Neural progenitor cell (in vitro differentiated cells): ENCODE results near the gene ENAH. TPM values are rescaled to one million over a fixed set of nuclear protein-coding genes. Genes with fewer than 3 reads are reported as not detected.
"Not testable (repeated sequence)": the region's sequence is repeated elsewhere in the genome, so short reads cannot be mapped to it uniquely, and the experiment has no call there.

Experiments
- DNase-seq: peaks from one replicate; pipeline ENCODE4 v3.0.0-alpha.2; 2016; ENCODE audit warnings: low spot score
- H2AFZ ChIP-seq: fragments of 200-600 bp; sonication (generic); replicated peaks from 2 replicates; pipeline ENCODE4 v1.6.1; 2016; ENCODE audit warnings: antibody characterized with exemption
- H3F3A ChIP-seq: fragments of 200-600 bp; sonication (generic); 2 replicates; pipeline ENCODE4 v1.6.1; 2016; ENCODE audit warnings: antibody characterized with exemption, low read depth
- H3K27ac ChIP-seq: fragments of 200-600 bp; sonication (generic); 2 replicates; pipeline ENCODE4 v1.5.1; 2016; ENCODE audit warnings: mild to moderate bottlenecking
- H3K27me3 ChIP-seq: fragments of 200-600 bp; sonication (generic); 2 replicates; pipeline ENCODE4 v1.6.1; 2016; ENCODE audit warnings: mild to moderate bottlenecking, moderate library complexity
- H3K36me3 ChIP-seq: fragments of 200-600 bp; sonication (generic); 2 replicates; pipeline ENCODE4 v1.5.1; 2016
- H3K4me1 ChIP-seq: fragments of 200-600 bp; sonication (generic); 2 replicates; pipeline ENCODE4 v1.6.1; 2016; ENCODE audit warnings: mixed run types
- H3K4me2 ChIP-seq: fragments of 200-600 bp; sonication (generic); 2 replicates; pipeline ENCODE4 v1.6.1; 2016
- H3K4me3 ChIP-seq: fragments of 200-600 bp; sonication (generic); 2 replicates; pipeline ENCODE4 v1.5.1; 2016
- H3K79me2 ChIP-seq: fragments of 200-600 bp; sonication (generic); 2 replicates; pipeline ENCODE4 v1.6.1; 2016; ENCODE audit warnings: low read depth
- H3K9ac ChIP-seq: fragments of 200-600 bp; sonication (generic); 2 replicates; pipeline ENCODE4 v1.6.1; 2016
- H3K9me3 ChIP-seq: fragments of 200-600 bp; sonication (generic); 2 replicates; pipeline ENCODE4 v1.5.1; 2016; ENCODE audit warnings: low read depth
- H4K20me1 ChIP-seq: fragments of 200-600 bp; sonication (generic); 2 replicates; pipeline ENCODE4 v1.6.1; 2016; ENCODE audit warnings: low read depth
- H3K27ac Mint-ChIP-seq: 3 replicates; pipeline ENCODE4 v1.8.0; 2021; ENCODE audit warnings: mixed read lengths
- H3K27me3 Mint-ChIP-seq: 2 replicates; pipeline ENCODE4 v1.8.0; 2022; ENCODE audit warnings: low read depth, mild to moderate bottlenecking, inconsistent platforms, moderate library complexity, mixed read lengths; ENCODE audit not compliant: insufficient read depth
- H3K36me3 Mint-ChIP-seq: 3 replicates; pipeline ENCODE4 v1.8.0; 2021; ENCODE audit warnings: mixed read lengths
- H3K4me1 Mint-ChIP-seq: 3 replicates; pipeline ENCODE4 v1.8.0; 2021; ENCODE audit warnings: mixed read lengths
- H3K4me3 Mint-ChIP-seq: 3 replicates; pipeline ENCODE4 v1.8.0; 2021; ENCODE audit warnings: mild to moderate bottlenecking, moderate library complexity, mixed read lengths
- H3K9me3 Mint-ChIP-seq: 3 replicates; pipeline ENCODE4 v1.8.0; 2020; ENCODE audit warnings: mixed read lengths
- EZH2 ChIP-seq: fragments of 200-600 bp; sonication (generic); IDR thresholded peaks from 2 replicates; pipeline ENCODE4 v1.6.1; 2017; ENCODE audit warnings: antibody characterized with exemption, mild to moderate bottlenecking, moderate library complexity
- EZH2phosphoT487 ChIP-seq: fragments of 200-600 bp; sonication (generic); IDR thresholded peaks from 2 replicates; pipeline ENCODE4 v1.6.1; 2017; ENCODE audit warnings: antibody characterized with exemption
- total RNA-seq: library from RNA; depleted of rRNA; stranded (reverse); fragments of >200 nt; gene quantifications from 2 replicates; pipeline ENCODE4 v1.2.3, GENCODE V29; 2015; ENCODE audit warnings: low replicate concordance
- TF ChIP-seq, protein P1 (sequence below): fragments of 200-600 bp; sonication (generic); IDR thresholded peaks from 2 replicates; pipeline ENCODE4 v1.5.1; 2017; ENCODE audit warnings: antibody characterized with exemption, mild to moderate bottlenecking

The ENAH gene
- total RNA-seq, 1 donor from 2014 or later = 346 TPM

DNA sequence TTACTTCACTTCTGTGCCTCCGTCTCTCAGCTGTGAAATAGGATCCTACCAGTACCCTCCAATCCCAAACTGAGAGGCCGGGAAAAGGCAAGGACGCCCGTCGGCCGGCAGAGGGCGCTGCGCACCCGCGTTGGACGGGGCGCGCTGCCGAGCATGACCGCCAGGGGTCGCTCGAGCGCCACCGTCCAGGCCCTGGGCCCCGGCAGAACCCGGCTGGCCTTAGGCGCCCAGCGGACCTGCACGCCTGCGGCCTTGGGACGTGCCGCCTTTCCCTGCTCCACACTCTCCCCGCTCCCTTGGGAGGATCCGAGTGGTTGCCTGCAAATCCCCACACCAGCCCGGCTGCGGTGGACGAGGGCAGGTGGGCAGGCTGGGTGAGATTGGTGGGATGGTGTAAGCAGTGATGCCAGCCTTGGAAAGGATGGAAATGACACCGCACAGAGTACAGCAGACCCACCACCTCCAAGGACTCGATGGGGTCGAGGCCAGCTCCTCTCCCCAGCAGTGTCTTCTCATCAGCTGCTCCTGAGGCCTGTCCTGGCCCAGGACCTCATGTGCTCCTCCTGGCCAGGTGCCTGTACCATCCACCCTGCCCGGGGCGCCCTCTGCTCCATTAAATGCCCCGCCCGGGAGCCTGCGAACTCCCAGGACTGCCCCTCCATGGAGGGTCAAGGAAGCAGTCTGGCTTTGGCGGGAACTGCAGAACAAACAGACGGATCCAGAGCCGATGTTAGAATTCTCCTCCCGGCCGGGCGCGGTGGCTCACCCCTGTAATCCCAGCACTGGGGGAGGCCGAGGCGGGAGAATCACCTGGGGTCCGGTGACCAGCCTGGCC is 177.7 kb downstream of the ENAH start:
- Histone ChIP-seq H3K27ac (no peak overlapping the region), H4K20me1 (no peaks in the 10 kb centered on the region), H3K9me3 (no peaks in the 10 kb centered on the region), H2AFZ (peak overlapping the region; percentile 94), H3F3A (no peaks in the 10 kb centered on the region), H3K9ac (no peak overlapping the region), H3K4me1 (no peaks in the 10 kb centered on the region), H3K4me2 (no peak overlapping the region), H3K27me3 (no peaks in the 10 kb centered on the region), H3K4me3 (no peak overlapping the region), H3K36me3 (no peaks in the 10 kb centered on the region), H3K79me2 (no peaks in the 10 kb centered on the region)
- no peak overlapping the region for H3K27ac Mint-ChIP-seq
- DNase-seq = peak; percentile 86
- peaks cover 7% of the 10 kb centered on the region for H3K27me3 Mint-ChIP-seq
- H3K36me3 Mint-ChIP-seq = no peaks in the 10 kb centered on the region
- no peak overlapping the region for H3K4me3 Mint-ChIP-seq
- H3K9me3 Mint-ChIP-seq = peaks cover 2% of the 10 kb centered on the region
- peaks cover 11% of the 10 kb centered on the region for H3K4me1 Mint-ChIP-seq
- TF ChIP-seq EZH2 = no peak
- TF ChIP-seq, protein P1, sequence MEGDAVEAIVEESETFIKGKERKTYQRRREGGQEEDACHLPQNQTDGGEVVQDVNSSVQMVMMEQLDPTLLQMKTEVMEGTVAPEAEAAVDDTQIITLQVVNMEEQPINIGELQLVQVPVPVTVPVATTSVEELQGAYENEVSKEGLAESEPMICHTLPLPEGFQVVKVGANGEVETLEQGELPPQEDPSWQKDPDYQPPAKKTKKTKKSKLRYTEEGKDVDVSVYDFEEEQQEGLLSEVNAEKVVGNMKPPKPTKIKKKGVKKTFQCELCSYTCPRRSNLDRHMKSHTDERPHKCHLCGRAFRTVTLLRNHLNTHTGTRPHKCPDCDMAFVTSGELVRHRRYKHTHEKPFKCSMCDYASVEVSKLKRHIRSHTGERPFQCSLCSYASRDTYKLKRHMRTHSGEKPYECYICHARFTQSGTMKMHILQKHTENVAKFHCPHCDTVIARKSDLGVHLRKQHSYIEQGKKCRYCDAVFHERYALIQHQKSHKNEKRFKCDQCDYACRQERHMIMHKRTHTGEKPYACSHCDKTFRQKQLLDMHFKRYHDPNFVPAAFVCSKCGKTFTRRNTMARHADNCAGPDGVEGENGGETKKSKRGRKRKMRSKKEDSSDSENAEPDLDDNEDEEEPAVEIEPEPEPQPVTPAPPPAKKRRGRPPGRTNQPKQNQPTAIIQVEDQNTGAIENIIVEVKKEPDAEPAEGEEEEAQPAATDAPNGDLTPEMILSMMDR = peak; percentile 100

DNA sequence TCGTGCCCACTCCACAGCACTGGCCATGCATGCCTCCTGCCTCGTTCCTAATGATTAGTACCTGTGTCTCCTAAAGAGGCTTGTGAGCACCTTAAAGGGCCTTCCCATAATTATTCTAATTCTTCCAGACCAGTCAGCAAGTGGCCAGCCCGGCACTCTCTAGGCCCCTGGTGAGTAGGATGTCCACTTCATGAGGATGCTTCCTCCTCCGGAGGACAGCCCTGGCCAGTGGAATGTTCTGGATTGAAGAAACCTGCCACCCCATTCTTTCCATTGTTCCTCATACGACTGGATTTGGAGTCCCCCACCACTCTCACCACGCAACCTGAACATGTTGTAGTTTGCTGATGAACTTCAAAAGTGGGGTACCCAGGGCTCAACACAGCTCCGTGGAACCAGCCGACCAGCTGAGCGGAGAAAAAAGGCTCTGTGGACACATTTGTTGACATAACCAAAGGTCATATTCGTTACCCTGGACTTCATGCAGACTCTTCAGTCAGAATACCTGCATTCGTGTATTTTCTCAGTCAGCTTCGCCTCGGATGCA is 178.4 kb downstream of the ENAH start:
- Histone ChIP-seq H3K9ac (no peak overlapping the region), H3K27ac (no peak overlapping the region), H4K20me1 (no peaks in the 10 kb centered on the region), H3K9me3 (no peaks in the 10 kb centered on the region), H3K79me2 (no peaks in the 10 kb centered on the region), H3K27me3 (no peaks in the 10 kb centered on the region), H3K4me3 (no peak overlapping the region), H3K36me3 (no peaks in the 10 kb centered on the region), H3K4me2 (no peak overlapping the region), H2AFZ (no peak overlapping the region), H3K4me1 (no peaks in the 10 kb centered on the region), H3F3A (no peaks in the 10 kb centered on the region)
- DNase-seq = no peak
- Mint-ChIP-seq H3K4me3 (no peak overlapping the region), H3K27ac (peak overlapping the region; percentile 82), H3K27me3 (peaks cover 6% of the 10 kb centered on the region), H3K4me1 (peaks cover 11% of the 10 kb centered on the region), H3K36me3 (no peaks in the 10 kb centered on the region), H3K9me3 (peaks cover 2% of the 10 kb centered on the region)
- no peak for TF ChIP-seq EZH2
- TF ChIP-seq EZH2phosphoT487 = no peak
- TF ChIP-seq, protein P1 = no peak

DNA sequence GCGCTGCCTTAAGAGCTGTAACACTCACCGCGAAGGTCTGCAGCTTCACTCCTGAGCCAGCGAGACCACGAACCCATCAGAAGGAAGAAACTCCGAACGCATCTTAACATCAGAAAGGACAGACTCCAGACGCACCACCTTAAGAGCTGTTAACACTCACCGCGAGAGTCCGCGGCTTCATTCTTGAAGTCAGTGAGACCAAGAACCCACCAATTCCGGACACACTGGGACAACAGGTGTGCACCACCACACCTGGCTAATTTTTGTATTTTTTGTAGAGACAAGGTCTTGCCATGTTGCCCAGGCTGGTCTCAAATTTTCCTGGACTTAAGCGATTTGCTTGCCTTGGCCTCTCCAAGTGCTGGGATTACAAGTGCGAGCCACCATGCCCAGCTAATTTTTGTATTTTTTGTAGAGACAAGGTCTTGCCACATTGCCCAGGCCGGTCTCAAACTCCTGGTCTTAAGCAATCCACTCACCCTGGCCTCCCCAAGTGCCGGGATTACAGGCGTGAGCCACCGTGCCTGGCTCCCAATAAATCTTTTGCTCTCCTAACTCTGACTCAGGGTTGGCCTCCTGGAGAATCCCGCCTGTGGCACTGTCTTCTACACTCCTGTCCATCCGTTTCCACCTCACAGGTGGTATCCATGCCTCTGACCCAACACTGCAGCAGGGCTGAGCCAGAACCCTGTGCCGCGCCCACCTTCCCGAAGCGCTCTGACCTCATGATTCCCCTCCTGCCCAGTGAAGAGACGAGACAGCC is 179.1 kb downstream of the ENAH start:
- not testable (repeated sequence) for H3K27ac ChIP-seq, H3K79me2 ChIP-seq, DNase-seq

DNA sequence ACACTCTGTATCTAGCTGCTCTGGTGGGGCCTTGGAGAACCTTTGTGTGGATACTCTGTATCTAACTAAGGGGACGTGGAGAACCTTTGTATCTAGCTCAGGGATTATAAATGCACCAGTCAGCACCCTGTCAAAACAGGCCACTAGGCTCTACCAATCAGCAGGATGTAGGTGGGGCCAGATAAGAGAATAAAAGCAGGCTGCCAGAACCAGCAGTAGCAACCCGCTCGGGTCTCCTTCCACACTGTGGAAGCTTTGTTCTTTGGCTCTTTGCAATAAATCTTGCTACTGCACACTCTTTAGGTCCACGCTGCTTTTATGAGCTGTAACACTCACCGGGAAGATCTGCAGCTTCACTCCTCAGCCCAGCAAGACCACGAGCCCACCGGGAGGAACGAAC is 179.7 kb downstream of the ENAH start:
- H3K27me3 ChIP-seq, H3K79me2 ChIP-seq, H3K4me1 ChIP-seq, H3K9me3 Mint-ChIP-seq, H3K9me3 ChIP-seq, H3K27me3 Mint-ChIP-seq, H3K36me3 Mint-ChIP-seq, H3F3A ChIP-seq, H3K36me3 ChIP-seq, DNase-seq, H3K9ac ChIP-seq, H4K20me1 ChIP-seq, H3K27ac Mint-ChIP-seq, H3K4me3 ChIP-seq, H3K4me3 Mint-ChIP-seq, H3K27ac ChIP-seq, H3K4me2 ChIP-seq, H2AFZ ChIP-seq: not testable (repeated sequence)
- peaks cover 11% of the 10 kb centered on the region for H3K4me1 Mint-ChIP-seq

More for the DNA sequence above, 179.1 kb downstream of the ENAH start:
- H3K27me3 ChIP-seq, H3K9ac ChIP-seq, H2AFZ ChIP-seq, H3K4me3 ChIP-seq, H3K9me3 ChIP-seq, H3K9me3 Mint-ChIP-seq, H3K36me3 ChIP-seq, H4K20me1 ChIP-seq, H3K4me2 ChIP-seq, H3K4me1 ChIP-seq, H3K27me3 Mint-ChIP-seq, H3F3A ChIP-seq, H3K36me3 Mint-ChIP-seq: not testable (repeated sequence)
- Mint-ChIP-seq H3K27ac (peak overlapping the region; percentile 82), H3K4me1 (peaks cover 11% of the 10 kb centered on the region), H3K4me3 (peak overlapping the region; percentile 3)
